HCT116 (cell line): Measurements from ENCODE around the gene COL4A3. TPM values are rescaled to one million over a fixed set of nuclear protein-coding genes. Genes with fewer than 3 reads are reported as not detected.

ENCODE experiments used
- ATAC-seq: fragments of 200-7000 bp; cut with Tn5 transposase; 2 replicates; pipeline ENCODE4 v1.9.1; 2020; ENCODE audit warnings: mild to moderate bottlenecking, moderate library complexity
- BruUV-seq: library from RNA; stranded (reverse); fragments of 400-500 nt; replicated peaks from 2 replicates; lab custom pipeline; 2021; lab: Mats Ljungman, UMichigan
- CTCF ChIA-PET: fragments of 300-600 bp; sonication (Branson Sonifier 250); formaldehyde crosslinking; loops from one replicate; lab custom pipeline; 2021; ENCODE audit warnings: antibody characterized with exemption; lab: Charles Lee
- POLR2A ChIA-PET: fragments of 300-600, 350-600 bp; sonication (Branson Sonifier 250); formaldehyde crosslinking; loops from one replicate; lab custom pipeline; 2021; ENCODE audit warnings: antibody characterized with exemption; lab: Charles Lee
- RAD21 ChIA-PET, 2 experiments: fragments of 300-600 bp; sonication (Branson Sonifier 250); formaldehyde crosslinking; loops; one replicate each; lab custom pipeline; 2023; ENCODE audit warnings: low total read pairs in 2 of 2; ENCODE audit not compliant: uncharacterized antibody in 2 of 2, unreplicated experiment in 2 of 2, low non-redundant PET in 1 of 2; lab: Charles Lee
- DNase-seq: peaks from one replicate; pipeline ENCODE4 v3.0.0-alpha.2; 2010; ENCODE audit warnings: low read depth, low spot score
- H2AFZ ChIP-seq: fragments of 200-600 bp; shearing (Covaris generic), sonication (generic); 2 replicates; pipeline ENCODE4 v1.6.1; 2017; ENCODE audit warnings: low read depth, mixed run types, mixed read lengths, antibody characterized with exemption, low read length; ENCODE audit not compliant: poor library complexity, severe bottlenecking
- H3K27ac ChIP-seq: 2 replicates; pipeline ENCODE4 v1.5.1; 2012; ENCODE audit warnings: low read depth, low read length
- H3K27me3 ChIP-seq: fragments of 200-600 bp; sonication (generic); 2 replicates; pipeline ENCODE4 v1.6.1; 2016; ENCODE audit warnings: mixed run types, low read length, mixed read lengths; ENCODE audit not compliant: insufficient read depth
- H3K36me3 ChIP-seq, 2 experiments: fragments of 200-500 bp in 1 of 2; fragments of 200-600 bp in 1 of 2; sonication (Bioruptor generic) in 1 of 2; sonication (generic) in 1 of 2; 2 replicates each; pipeline versions ENCODE4 v1.5.1 to v1.6.1; 2014 to 2016; ENCODE audit warnings: low read length in 2 of 2, inconsistent platforms in 1 of 2, mixed read lengths in 1 of 2, mixed run types in 1 of 2; ENCODE audit not compliant: insufficient read depth in 2 of 2, control insufficient read depth in 1 of 2
- H3K4me1 ChIP-seq, 2 experiments: fragments of 200-600 bp in 1 of 2; sonication (generic) in 1 of 2; 2 replicates each; pipeline versions ENCODE4 v1.5.1 to v1.6.1; 2012 to 2017; ENCODE audit warnings: low read length in 2 of 2, inconsistent platforms in 1 of 2, mild to moderate bottlenecking in 1 of 2, mixed read lengths in 1 of 2, mixed run types in 1 of 2, moderate library complexity in 1 of 2; ENCODE audit not compliant: insufficient read depth in 2 of 2, control insufficient read depth in 1 of 2
- H3K4me2 ChIP-seq: fragments of 200-600 bp; sonication (generic); 2 replicates; pipeline ENCODE4 v1.6.1; 2017; ENCODE audit warnings: mixed run types, low read length, mixed read lengths
- H3K4me3 ChIP-seq, 2 experiments: fragments of 200-600 bp in 1 of 2; sonication (generic) in 1 of 2; replicated peaks in 1 of 2; 2 replicates each; pipeline ENCODE4 v1.5.1; 2011 to 2016; ENCODE audit warnings: low read length in 2 of 2, control low read depth in 1 of 2, low read depth in 1 of 2, mild to moderate bottlenecking in 1 of 2, mixed read lengths in 1 of 2, mixed run types in 1 of 2
- H3K79me2 ChIP-seq: fragments of 200-600 bp; sonication (generic); 2 replicates; pipeline ENCODE4 v1.6.1; 2017; ENCODE audit warnings: mild to moderate bottlenecking, mixed run types, low read length, moderate library complexity, mixed read lengths; ENCODE audit not compliant: insufficient read depth
- H3K9ac ChIP-seq: fragments of 200-600 bp; sonication (generic); 2 replicates; pipeline ENCODE4 v1.6.1; 2016; ENCODE audit warnings: low read length, mixed read lengths
- H3K9me2 ChIP-seq: fragments of 200-600 bp; sonication (generic), shearing (Covaris generic); 2 replicates; pipeline ENCODE4 v1.6.1; 2017; ENCODE audit warnings: mixed run types, mild to moderate bottlenecking, moderate library complexity; ENCODE audit not compliant: insufficient read depth
- H3K9me3 ChIP-seq, 2 experiments: fragments of 200-500 bp in 1 of 2; fragments of 200-600 bp in 1 of 2; sonication (Bioruptor generic) in 1 of 2; sonication (generic) in 1 of 2; 2 replicates each; pipeline ENCODE4 v1.6.1; 2014 to 2017; ENCODE audit warnings: low read length in 2 of 2, mixed read lengths in 2 of 2, inconsistent platforms in 1 of 2, low read depth in 1 of 2, mild to moderate bottlenecking in 1 of 2, mixed run types in 1 of 2, moderate library complexity in 1 of 2; ENCODE audit not compliant: control insufficient read depth in 1 of 2, insufficient read depth in 1 of 2
- H4K20me1 ChIP-seq: fragments of 200-600 bp; sonication (generic), shearing (Covaris generic); 2 replicates; pipeline ENCODE4 v1.6.1; 2017; ENCODE audit warnings: mixed run types, mild to moderate bottlenecking, moderate library complexity; ENCODE audit not compliant: insufficient read depth
- CBX3 ChIP-seq: IDR thresholded peaks from 2 replicates; pipeline ENCODE4 v1.6.1; 2012; ENCODE audit warnings: low read depth
- EGR1 ChIP-seq: IDR thresholded peaks from 2 replicates; pipeline ENCODE4 v1.6.1; 2012; ENCODE audit warnings: low read depth
- EZH2 ChIP-seq: fragments of 200-600 bp; sonication (generic); IDR thresholded peaks from 2 replicates; pipeline ENCODE4 v1.6.1; 2017; ENCODE audit warnings: antibody characterized with exemption, mixed run types
- JUND ChIP-seq: IDR thresholded peaks from 2 replicates; pipeline ENCODE4 v1.6.1; 2012
- MAX ChIP-seq: IDR thresholded peaks from 2 replicates; pipeline ENCODE4 v1.6.1; 2012
- POLR2A ChIP-seq: IDR thresholded peaks from 2 replicates; pipeline ENCODE4 v1.7.0; 2011; ENCODE audit warnings: borderline replicate concordance; ENCODE audit not compliant: insufficient read depth, insufficient read length; ENCODE audit errors: extremely low read depth
- POLR2AphosphoS5 ChIP-seq: IDR thresholded peaks from 2 replicates; pipeline ENCODE4 v1.6.1; 2011; ENCODE audit warnings: mild to moderate bottlenecking, low read depth, low read length, moderate library complexity
- SRF ChIP-seq: IDR thresholded peaks from 2 replicates; pipeline ENCODE4 v1.6.1; 2012; ENCODE audit warnings: low read depth
- TCF7L2 ChIP-seq: IDR thresholded peaks from 2 replicates; pipeline ENCODE4 v1.7.0; 2011; ENCODE audit warnings: borderline replicate concordance, inconsistent platforms; ENCODE audit not compliant: insufficient read depth, insufficient read length; ENCODE audit errors: extremely low read depth
- YY1 ChIP-seq: IDR thresholded peaks from 2 replicates; pipeline ENCODE4 v1.6.1; 2011; ENCODE audit warnings: low read length, low read depth, moderate library complexity, mild to moderate bottlenecking; ENCODE audit not compliant: insufficient replicate concordance; ENCODE audit errors: extremely low read depth
- ZFX ChIP-seq: fragments of 450-650 bp; IDR thresholded peaks from 2 replicates; pipeline ENCODE4 v1.6.1; 2017
- ZNF274 ChIP-seq: fragments of 200-500 bp; sonication (Bioruptor generic); IDR thresholded peaks from 2 replicates; pipeline ENCODE4 v1.6.1; 2014; ENCODE audit warnings: mild to moderate bottlenecking, low read depth, low read length, inconsistent platforms
- intact Hi-C: fragments of 100-400 bp; cut with micrococcal nuclease; formaldehyde crosslinking; loops from 2 replicates; pipeline ENCODE4 v1.10.0; 2022
- total RNA-seq: library from RNA; stranded (reverse); gene quantifications from one replicate; pipeline ENCODE4 v1.2.1, GENCODE V29; 2021; ENCODE audit not compliant: unreplicated experiment
- TF ChIP-seq, protein P1 (sequence below): IDR thresholded peaks from 2 replicates; pipeline ENCODE4 v1.6.1; 2011; ENCODE audit warnings: mild to moderate bottlenecking, low read length, moderate library complexity; ENCODE audit not compliant: insufficient replicate concordance; ENCODE audit errors: extremely low read depth
- TF ChIP-seq, protein P2 (sequence below), 3 experiments: fragments of 200-600 bp in 1 of 3; sonication (generic) in 1 of 3; IDR thresholded peaks in 2 of 3; conservative IDR thresholded peaks in 1 of 3; 2 replicates each; pipeline ENCODE4 v1.5.1; 2012 to 2017; ENCODE audit warnings: low read depth in 2 of 3, low read length in 2 of 3, antibody characterized with exemption in 1 of 3, borderline replicate concordance in 1 of 3, control low read depth in 1 of 3, mild to moderate bottlenecking in 1 of 3, mixed read lengths in 1 of 3, mixed run types in 1 of 3, moderate library complexity in 1 of 3; ENCODE audit not compliant: insufficient read depth in 1 of 3
- TF ChIP-seq, protein P3 (sequence below): IDR thresholded peaks from 2 replicates; pipeline ENCODE4 v1.6.1; 2012; ENCODE audit warnings: low read depth

COL4A3 gene
- total RNA-seq, 1 experiment from 2014 or later = 4.9 TPM

GRCh38 chr2:227183657-227184367, 19.4 kb downstream of the COL4A3 start:
- H2AFZ ChIP-seq = no peak overlapping the region
- no peak overlapping the region for H3K27ac ChIP-seq
- ATAC-seq = no peak
- H3K27me3 ChIP-seq = no peaks in the 10 kb centered on the region
- no peak for DNase-seq
- H3K9ac ChIP-seq = no peak overlapping the region
- 0 out of 2 replicates have a peak, but pooled peaks cover 3% of the 10 kb centered on the region for H3K9me2 ChIP-seq
- TF ChIP-seq MAX (no peak), JUND (no peak), EZH2 (no peak), ZNF274 (no peak), EGR1 (no peak), POLR2AphosphoS5 (no peak), CBX3 (no peak), POLR2A (no peak), YY1 (no peak), TCF7L2 (no peak), SRF (no peak), ZFX (no peak)
- TF ChIP-seq, protein P1, sequence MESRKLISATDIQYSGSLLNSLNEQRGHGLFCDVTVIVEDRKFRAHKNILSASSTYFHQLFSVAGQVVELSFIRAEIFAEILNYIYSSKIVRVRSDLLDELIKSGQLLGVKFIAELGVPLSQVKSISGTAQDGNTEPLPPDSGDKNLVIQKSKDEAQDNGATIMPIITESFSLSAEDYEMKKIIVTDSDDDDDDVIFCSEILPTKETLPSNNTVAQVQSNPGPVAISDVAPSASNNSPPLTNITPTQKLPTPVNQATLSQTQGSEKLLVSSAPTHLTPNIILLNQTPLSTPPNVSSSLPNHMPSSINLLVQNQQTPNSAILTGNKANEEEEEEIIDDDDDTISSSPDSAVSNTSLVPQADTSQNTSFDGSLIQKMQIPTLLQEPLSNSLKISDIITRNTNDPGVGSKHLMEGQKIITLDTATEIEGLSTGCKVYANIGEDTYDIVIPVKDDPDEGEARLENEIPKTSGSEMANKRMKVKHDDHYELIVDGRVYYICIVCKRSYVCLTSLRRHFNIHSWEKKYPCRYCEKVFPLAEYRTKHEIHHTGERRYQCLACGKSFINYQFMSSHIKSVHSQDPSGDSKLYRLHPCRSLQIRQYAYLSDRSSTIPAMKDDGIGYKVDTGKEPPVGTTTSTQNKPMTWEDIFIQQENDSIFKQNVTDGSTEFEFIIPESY = no peak
- TF ChIP-seq, protein P2, sequence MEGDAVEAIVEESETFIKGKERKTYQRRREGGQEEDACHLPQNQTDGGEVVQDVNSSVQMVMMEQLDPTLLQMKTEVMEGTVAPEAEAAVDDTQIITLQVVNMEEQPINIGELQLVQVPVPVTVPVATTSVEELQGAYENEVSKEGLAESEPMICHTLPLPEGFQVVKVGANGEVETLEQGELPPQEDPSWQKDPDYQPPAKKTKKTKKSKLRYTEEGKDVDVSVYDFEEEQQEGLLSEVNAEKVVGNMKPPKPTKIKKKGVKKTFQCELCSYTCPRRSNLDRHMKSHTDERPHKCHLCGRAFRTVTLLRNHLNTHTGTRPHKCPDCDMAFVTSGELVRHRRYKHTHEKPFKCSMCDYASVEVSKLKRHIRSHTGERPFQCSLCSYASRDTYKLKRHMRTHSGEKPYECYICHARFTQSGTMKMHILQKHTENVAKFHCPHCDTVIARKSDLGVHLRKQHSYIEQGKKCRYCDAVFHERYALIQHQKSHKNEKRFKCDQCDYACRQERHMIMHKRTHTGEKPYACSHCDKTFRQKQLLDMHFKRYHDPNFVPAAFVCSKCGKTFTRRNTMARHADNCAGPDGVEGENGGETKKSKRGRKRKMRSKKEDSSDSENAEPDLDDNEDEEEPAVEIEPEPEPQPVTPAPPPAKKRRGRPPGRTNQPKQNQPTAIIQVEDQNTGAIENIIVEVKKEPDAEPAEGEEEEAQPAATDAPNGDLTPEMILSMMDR (IDR thresholded peaks at IDR 0.05 in 2 of 3, conservative IDR thresholded peaks at IDR 0.05 in 1 of 3; ENCODE audit: borderline replicate concordance in 1 of 3, insufficient read depth in 1 of 3, low read depth in 2 of 3, low read length in 2 of 3) = no peak
- TF ChIP-seq, protein P3, sequence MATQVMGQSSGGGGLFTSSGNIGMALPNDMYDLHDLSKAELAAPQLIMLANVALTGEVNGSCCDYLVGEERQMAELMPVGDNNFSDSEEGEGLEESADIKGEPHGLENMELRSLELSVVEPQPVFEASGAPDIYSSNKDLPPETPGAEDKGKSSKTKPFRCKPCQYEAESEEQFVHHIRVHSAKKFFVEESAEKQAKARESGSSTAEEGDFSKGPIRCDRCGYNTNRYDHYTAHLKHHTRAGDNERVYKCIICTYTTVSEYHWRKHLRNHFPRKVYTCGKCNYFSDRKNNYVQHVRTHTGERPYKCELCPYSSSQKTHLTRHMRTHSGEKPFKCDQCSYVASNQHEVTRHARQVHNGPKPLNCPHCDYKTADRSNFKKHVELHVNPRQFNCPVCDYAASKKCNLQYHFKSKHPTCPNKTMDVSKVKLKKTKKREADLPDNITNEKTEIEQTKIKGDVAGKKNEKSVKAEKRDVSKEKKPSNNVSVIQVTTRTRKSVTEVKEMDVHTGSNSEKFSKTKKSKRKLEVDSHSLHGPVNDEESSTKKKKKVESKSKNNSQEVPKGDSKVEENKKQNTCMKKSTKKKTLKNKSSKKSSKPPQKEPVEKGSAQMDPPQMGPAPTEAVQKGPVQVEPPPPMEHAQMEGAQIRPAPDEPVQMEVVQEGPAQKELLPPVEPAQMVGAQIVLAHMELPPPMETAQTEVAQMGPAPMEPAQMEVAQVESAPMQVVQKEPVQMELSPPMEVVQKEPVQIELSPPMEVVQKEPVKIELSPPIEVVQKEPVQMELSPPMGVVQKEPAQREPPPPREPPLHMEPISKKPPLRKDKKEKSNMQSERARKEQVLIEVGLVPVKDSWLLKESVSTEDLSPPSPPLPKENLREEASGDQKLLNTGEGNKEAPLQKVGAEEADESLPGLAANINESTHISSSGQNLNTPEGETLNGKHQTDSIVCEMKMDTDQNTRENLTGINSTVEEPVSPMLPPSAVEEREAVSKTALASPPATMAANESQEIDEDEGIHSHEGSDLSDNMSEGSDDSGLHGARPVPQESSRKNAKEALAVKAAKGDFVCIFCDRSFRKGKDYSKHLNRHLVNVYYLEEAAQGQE = no peak
- CTCF ChIA-PET = no interaction called here
- intact Hi-C loops = no loop called here
- H3K79me2 ChIP-seq = no peaks in the 10 kb centered on the region
- no peak overlapping the region for H3K4me3 ChIP-seq
- H3K4me2 ChIP-seq = no peak overlapping the region
- no peaks in the 10 kb centered on the region for H4K20me1 ChIP-seq
- no peaks in the 10 kb centered on the region for H3K36me3 ChIP-seq
- peaks cover 0 to 13% of the 10 kb centered on the region in 2 experiments; a peak in 2 of 4 replicates for H3K4me1 ChIP-seq
- POLR2A ChIA-PET = no interaction called here
- no TSS peak for BruUV-seq
- no peaks in the 10 kb centered on the region for H3K9me3 ChIP-seq
- RAD21 ChIA-PET = no interaction called here
